ENCODE results near the gene NPHS1. TPM values are rescaled to one million over a fixed set of nuclear protein-coding genes. Genes with fewer than 3 reads are reported as not detected.
"Not testable (repeated sequence)": the region's sequence is repeated elsewhere in the genome, so short reads cannot be mapped to it uniquely, and the experiment has no call there.

NPHS1 gene
- total RNA-seq, 2 experiments from 2014 or later = not detected

DNA sequence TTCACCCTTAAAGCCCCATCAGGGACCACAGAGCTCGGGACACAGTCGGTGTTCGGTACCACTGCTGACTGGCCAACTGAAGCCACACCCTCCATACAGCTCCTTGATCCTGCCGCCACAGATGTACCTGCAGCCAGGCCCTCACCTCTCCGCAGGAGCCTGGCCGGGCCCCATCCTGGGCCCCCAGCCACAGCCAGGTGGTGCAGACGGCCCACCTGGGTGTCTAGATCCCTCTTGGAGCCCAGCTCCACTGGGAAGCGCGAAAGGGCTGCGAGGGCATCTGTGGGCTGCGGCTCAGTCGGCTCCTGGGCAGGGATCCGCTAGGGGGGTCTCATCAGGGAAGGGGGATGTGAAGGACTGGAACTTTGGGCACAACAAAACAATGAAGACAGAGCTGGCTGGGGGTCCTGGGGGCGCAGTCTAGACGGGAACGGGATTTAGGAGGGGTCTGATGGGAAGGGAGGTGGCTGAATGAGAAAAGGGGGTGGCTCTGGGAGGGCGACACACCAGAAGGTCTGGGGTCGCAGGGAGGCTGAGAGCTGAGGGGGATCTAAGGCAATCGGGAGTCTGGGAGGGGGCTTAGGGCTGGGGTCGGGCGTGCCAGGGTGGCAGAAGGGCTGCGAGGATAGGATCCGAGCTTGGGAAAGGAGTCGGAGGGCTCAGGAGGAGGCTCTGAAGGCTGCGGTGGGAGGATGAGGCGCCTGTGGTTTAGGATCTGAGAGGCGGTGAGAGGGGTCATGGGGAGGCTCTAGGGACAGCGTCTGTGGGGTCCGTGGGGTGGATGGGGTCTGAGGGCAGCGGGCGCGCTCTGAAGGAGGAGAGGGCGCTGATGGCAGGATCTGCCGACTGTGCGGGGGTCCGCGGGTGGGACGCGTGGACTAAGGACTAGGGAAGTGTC lies 55.4 kb downstream of the NPHS1 start:
- no peak overlapping the region for H3K27ac ChIP-seq (ENCODE audit: low read depth in 1 of 2, low read length in 2 of 2)
- no peaks in the 10 kb centered on the region for H3K36me3 ChIP-seq (ENCODE audit: insufficient read depth, low read length)
- H3K9me3 ChIP-seq (ENCODE audit: control insufficient read depth in 1 of 2, insufficient read depth in 1 of 2, low read length in 2 of 2) = peaks cover 0 to 8% of the 10 kb centered on the region in 2 experiments
- no peaks in the 10 kb centered on the region for H3K9me3 Mint-ChIP-seq
- no peak for ATAC-seq (ENCODE audit: poor library complexity)
- no peak overlapping the region for H3K27ac Mint-ChIP-seq
- peaks cover 9 to 12% of the 10 kb centered on the region in 2 experiments for H3K27me3 ChIP-seq (ENCODE audit: control insufficient read depth in 1 of 2, insufficient read depth in 2 of 2, low read length in 2 of 2)
- DNase-seq = no peak
- POLR2A ChIA-PET = no interaction called here
- peaks cover 43% of the 10 kb centered on the region for H3K27me3 Mint-ChIP-seq
- TF ChIP-seq, protein P1, sequence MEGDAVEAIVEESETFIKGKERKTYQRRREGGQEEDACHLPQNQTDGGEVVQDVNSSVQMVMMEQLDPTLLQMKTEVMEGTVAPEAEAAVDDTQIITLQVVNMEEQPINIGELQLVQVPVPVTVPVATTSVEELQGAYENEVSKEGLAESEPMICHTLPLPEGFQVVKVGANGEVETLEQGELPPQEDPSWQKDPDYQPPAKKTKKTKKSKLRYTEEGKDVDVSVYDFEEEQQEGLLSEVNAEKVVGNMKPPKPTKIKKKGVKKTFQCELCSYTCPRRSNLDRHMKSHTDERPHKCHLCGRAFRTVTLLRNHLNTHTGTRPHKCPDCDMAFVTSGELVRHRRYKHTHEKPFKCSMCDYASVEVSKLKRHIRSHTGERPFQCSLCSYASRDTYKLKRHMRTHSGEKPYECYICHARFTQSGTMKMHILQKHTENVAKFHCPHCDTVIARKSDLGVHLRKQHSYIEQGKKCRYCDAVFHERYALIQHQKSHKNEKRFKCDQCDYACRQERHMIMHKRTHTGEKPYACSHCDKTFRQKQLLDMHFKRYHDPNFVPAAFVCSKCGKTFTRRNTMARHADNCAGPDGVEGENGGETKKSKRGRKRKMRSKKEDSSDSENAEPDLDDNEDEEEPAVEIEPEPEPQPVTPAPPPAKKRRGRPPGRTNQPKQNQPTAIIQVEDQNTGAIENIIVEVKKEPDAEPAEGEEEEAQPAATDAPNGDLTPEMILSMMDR (IDR thresholded peaks at IDR 0.05) = no peak
- H3K36me3 Mint-ChIP-seq (ENCODE audit: low read depth) = no peaks in the 10 kb centered on the region
- intact Hi-C loops (cut with DNase I, micrococcal nuclease) = no loop called here
- no peak overlapping the region for H3K4me3 ChIP-seq (ENCODE audit: low read length)
- no peaks in the 10 kb centered on the region for H3K4me1 Mint-ChIP-seq (ENCODE audit: low read depth)
- no peak overlapping the region for H3K4me3 Mint-ChIP-seq
- peaks cover 8% of the 10 kb centered on the region for H3K4me1 ChIP-seq (ENCODE audit: insufficient read depth, low read length)
- CTCF ChIA-PET = no interaction called here

DNA sequence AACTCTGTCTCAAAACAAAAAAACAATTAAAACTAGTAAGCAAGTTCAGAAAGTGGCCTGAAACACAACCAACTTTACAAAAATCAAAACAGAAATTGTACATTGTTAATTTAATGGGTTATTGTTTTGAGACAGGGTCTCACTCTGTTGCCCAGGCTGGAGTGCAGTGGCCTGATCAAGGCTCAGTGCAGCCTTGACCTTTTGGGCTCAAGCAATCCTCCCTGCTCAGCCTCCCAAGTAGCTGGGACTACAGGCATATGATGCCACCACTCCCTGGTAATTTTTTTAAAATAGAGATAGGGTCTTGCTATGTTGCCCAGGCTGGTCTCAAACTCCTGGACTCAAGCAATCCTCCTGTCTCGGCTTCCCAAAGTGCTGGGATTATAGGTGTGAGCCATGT lies 56.7 kb downstream of the NPHS1 start:
- ATAC-seq (ENCODE audit: poor library complexity); H3K4me1 Mint-ChIP-seq (ENCODE audit: low read depth); H3K27ac Mint-ChIP-seq; H3K9me3 Mint-ChIP-seq; H3K36me3 ChIP-seq (ENCODE audit: insufficient read depth, low read length); POLR2A ChIA-PET; H3K4me3 ChIP-seq (ENCODE audit: low read length); H3K4me3 Mint-ChIP-seq; H3K9me3 ChIP-seq (ENCODE audit: control insufficient read depth in 1 of 2, insufficient read depth in 1 of 2, low read length in 2 of 2); H3K4me1 ChIP-seq (ENCODE audit: insufficient read depth, low read length); H3K36me3 Mint-ChIP-seq (ENCODE audit: low read depth); H3K27ac ChIP-seq (ENCODE audit: low read depth in 1 of 2, low read length in 2 of 2); CTCF ChIA-PET; DNase-seq; intact Hi-C loops (cut with DNase I, micrococcal nuclease): not testable (repeated sequence)
- peaks cover 9 to 12% of the 10 kb centered on the region in 2 experiments for H3K27me3 ChIP-seq (ENCODE audit: control insufficient read depth in 1 of 2, insufficient read depth in 2 of 2, low read length in 2 of 2)
- H3K27me3 Mint-ChIP-seq = peaks cover 39% of the 10 kb centered on the region

DNA sequence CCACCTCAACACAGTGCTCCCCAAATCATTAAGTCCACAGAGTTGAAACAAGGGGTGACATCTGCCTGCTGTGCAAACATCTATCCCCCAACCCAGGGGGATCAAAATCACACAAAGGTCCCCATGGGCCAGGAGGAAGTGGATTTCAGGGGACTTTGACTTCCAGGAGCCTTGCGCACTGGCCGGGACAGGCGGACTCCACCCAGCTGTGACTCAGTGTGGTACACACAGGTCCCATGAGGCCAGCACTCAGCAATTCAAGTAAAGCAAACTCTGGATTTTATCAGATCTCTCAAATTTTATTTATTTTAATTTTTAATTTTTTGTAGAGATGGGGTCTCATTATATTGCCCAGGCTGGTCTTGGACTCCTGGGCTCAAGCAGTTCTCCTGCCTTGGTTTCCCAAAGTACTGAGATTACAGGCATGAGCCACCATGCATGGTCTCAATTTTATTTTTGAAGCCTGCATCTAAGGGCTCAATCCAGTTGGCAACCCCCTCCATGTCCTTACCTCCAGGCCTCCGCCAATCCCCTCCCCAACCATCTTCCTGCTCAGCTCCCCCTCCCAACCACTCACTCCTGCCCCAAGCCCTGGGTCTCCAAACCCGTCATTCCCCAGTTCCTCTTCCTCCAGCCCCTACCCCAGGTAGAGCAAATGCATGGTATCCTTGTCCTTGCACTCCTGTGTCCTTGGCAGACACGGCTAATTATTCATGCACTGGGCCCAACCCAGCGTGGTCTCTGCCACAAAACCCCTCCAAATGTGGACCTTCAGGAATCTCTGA lies 58.7 kb downstream of the NPHS1 start:
- Mint-ChIP-seq H3K9me3 (no peaks in the 10 kb centered on the region), H3K27ac (no peak overlapping the region), H3K27me3 (peaks cover 31% of the 10 kb centered on the region), H3K36me3 (ENCODE audit: low read depth) (no peaks in the 10 kb centered on the region), H3K4me3 (no peak overlapping the region), H3K4me1 (ENCODE audit: low read depth) (no peaks in the 10 kb centered on the region)
- Histone ChIP-seq H3K4me1 (ENCODE audit: insufficient read depth, low read length) (peaks cover 8% of the 10 kb centered on the region), H3K27me3 (ENCODE audit: control insufficient read depth in 1 of 2, insufficient read depth in 2 of 2, low read length in 2 of 2) (peaks cover 9 to 12% of the 10 kb centered on the region in 2 experiments), H3K36me3 (ENCODE audit: insufficient read depth, low read length) (no peaks in the 10 kb centered on the region), H3K4me3 (ENCODE audit: low read length) (no peak overlapping the region), H3K27ac (ENCODE audit: low read depth in 1 of 2, low read length in 2 of 2) (no peak overlapping the region), H3K9me3 (ENCODE audit: control insufficient read depth in 1 of 2, insufficient read depth in 1 of 2, low read length in 2 of 2) (peaks cover 0 to 8% of the 10 kb centered on the region in 2 experiments)
- ATAC-seq (ENCODE audit: poor library complexity) = no peak
- no peak for DNase-seq
- TF ChIP-seq, protein P1 (IDR thresholded peaks at IDR 0.05) = no peak
- CTCF ChIA-PET = no interaction called here
- intact Hi-C loops (cut with DNase I, micrococcal nuclease) = no loop called here
- POLR2A ChIA-PET = no interaction called here
